HG02852 (cell line): ENCODE results near the gene AGAP1.
"Not testable (repeated sequence)": the region's sequence is repeated elsewhere in the genome, so short reads cannot be mapped to it uniquely, and the experiment has no call there.

ENCODE experiments used
- ATAC-seq: cut with Tn5 transposase; IDR thresholded peaks from one replicate; pipeline ENCODE4 v1.9.1; 2021; ENCODE audit warnings: mild to moderate bottlenecking, moderate library complexity; ENCODE audit not compliant: unreplicated experiment

Gene AGAP1

GRCh38 chr2:236065314-236066160, 571.7 kb downstream of the AGAP1 start:
- no peak for ATAC-seq

- ATAC-seq, result no peak
Observed at GRCh38 chr2:236070236-236070635, 576.4 kb downstream of the AGAP1 start.

- no peak for ATAC-seq
Observed at GRCh38 chr2:236073246-236073645, 579.4 kb downstream of the AGAP1 start.

GRCh38 chr2:236073867-236074655, 580.2 kb downstream of the AGAP1 start:
- ATAC-seq, result no peak

- ATAC-seq, result no peak
Observed at GRCh38 chr2:236075802-236076201, 582.0 kb downstream of the AGAP1 start.

- no peak for ATAC-seq
Observed at GRCh38 chr2:236078297-236079255, 584.7 kb downstream of the AGAP1 start.

GRCh38 chr2:236080412-236080811, 586.6 kb downstream of the AGAP1 start:
- no peak for ATAC-seq

GRCh38 chr2:236081171-236081570, 587.3 kb downstream of the AGAP1 start:
- ATAC-seq, result no peak

GRCh38 chr2:236082061-236082460, 588.2 kb downstream of the AGAP1 start:
- no peak for ATAC-seq

- no peak for ATAC-seq
Observed at GRCh38 chr2:236083934-236084333, 590.1 kb downstream of the AGAP1 start.

- no peak for ATAC-seq
Observed at GRCh38 chr2:236085211-236085610, 591.4 kb downstream of the AGAP1 start.

GRCh38 chr2:236085647-236086046, 591.8 kb downstream of the AGAP1 start:
- ATAC-seq, result no peak

- ATAC-seq, result no peak
Observed at GRCh38 chr2:236086403-236086970, 592.6 kb downstream of the AGAP1 start.

- no peak for ATAC-seq
Observed at GRCh38 chr2:236086971-236087465, 593.2 kb downstream of the AGAP1 start.

- no peak for ATAC-seq
Observed at GRCh38 chr2:236088368-236089057, 594.7 kb downstream of the AGAP1 start.

- no peak for ATAC-seq
Observed at GRCh38 chr2:236089271-236090026, 595.6 kb downstream of the AGAP1 start.

GRCh38 chr2:236090027-236090382, 596.2 kb downstream of the AGAP1 start:
- ATAC-seq, result no peak

GRCh38 chr2:236090826-236091225, 597.0 kb downstream of the AGAP1 start:
- ATAC-seq, result not testable (repeated sequence)

- ATAC-seq, result no peak
Observed at GRCh38 chr2:236092714-236093113, 598.9 kb downstream of the AGAP1 start.
